Panc1 (cell line): Measurements from ENCODE around the gene ARHGDIB. TPM values are rescaled to one million over a fixed set of nuclear protein-coding genes. Genes with fewer than 3 reads are reported as not detected.

Source experiments
- ATAC-seq: fragments of 200-7000 bp; cut with Tn5 transposase; 2 replicates; pipeline ENCODE4 v1.9.1; 2020; ENCODE audit warnings: mild to moderate bottlenecking, moderate library complexity
- BruUV-seq: library from RNA; stranded (reverse); fragments of 400-500 nt; replicated peaks from 2 replicates; lab custom pipeline; 2021; lab: Mats Ljungman, UMichigan
- CTCF ChIA-PET: fragments of 300-600 bp; sonication (Branson Sonifier 250); formaldehyde crosslinking; loops from one replicate; lab custom pipeline; 2022; ENCODE audit warnings: antibody characterized with exemption; lab: Charles Lee
- POLR2A ChIA-PET: fragments of 300-600 bp; sonication (Branson Sonifier 250); formaldehyde crosslinking; loops from one replicate; lab custom pipeline; 2022; ENCODE audit warnings: antibody characterized with exemption; lab: Charles Lee
- DNase-seq: peaks from one replicate; pipeline ENCODE4 v3.0.0-alpha.2; 2010; ENCODE audit warnings: low read depth, low spot score
- H3K27ac ChIP-seq: 2 replicates; pipeline ENCODE4 v1.5.1; 2011; ENCODE audit warnings: mild to moderate bottlenecking, low read length, inconsistent platforms
- H3K27me3 ChIP-seq: fragments of 200-500 bp; sonication (Bioruptor generic); 2 replicates; pipeline ENCODE4 v1.6.0; 2014; ENCODE audit warnings: low read length, inconsistent platforms; ENCODE audit not compliant: control insufficient read depth, insufficient read depth
- H3K36me3 ChIP-seq: fragments of 200-500 bp; sonication (Bioruptor generic); 2 replicates; pipeline ENCODE4 v1.5.1; 2014; ENCODE audit warnings: inconsistent platforms, mild to moderate bottlenecking, low read length, moderate library complexity; ENCODE audit not compliant: control insufficient read depth, insufficient read depth
- H3K4me1 ChIP-seq: 2 replicates; pipeline ENCODE4 v1.5.1; 2011; ENCODE audit warnings: inconsistent platforms, mild to moderate bottlenecking, low read length, moderate library complexity; ENCODE audit not compliant: control insufficient read depth, insufficient read depth
- H3K4me3 ChIP-seq, 2 experiments: 2 replicates each; pipeline ENCODE4 v1.5.1; 2011 to 2012; ENCODE audit warnings: low read depth in 2 of 2, low read length in 2 of 2, mild to moderate bottlenecking in 2 of 2, inconsistent platforms in 1 of 2, moderate library complexity in 1 of 2
- H3K9me3 ChIP-seq: fragments of 200-500 bp; sonication (Bioruptor generic); 2 replicates; pipeline ENCODE4 v1.5.1; 2014; ENCODE audit warnings: low read depth, mild to moderate bottlenecking, inconsistent platforms, low read length, moderate library complexity; ENCODE audit not compliant: control insufficient read depth, insufficient read depth
- CTCF ChIP-seq: fragments of 450-650 bp; IDR thresholded peaks from 2 replicates; pipeline ENCODE4 v1.5.1; 2017; ENCODE audit warnings: mild to moderate bottlenecking
- POLR2AphosphoS5 ChIP-seq: IDR thresholded peaks from 2 replicates; pipeline ENCODE4 v1.6.1; 2012; ENCODE audit warnings: mild to moderate bottlenecking, low read depth, low read length, moderate library complexity
- REST ChIP-seq, 2 experiments: IDR thresholded peaks; 2 replicates each; pipeline ENCODE4 v1.6.1; 2011 to 2012; ENCODE audit warnings: low read depth in 2 of 2, control low read depth in 1 of 2, low read length in 1 of 2, mild to moderate bottlenecking in 1 of 2, moderate library complexity in 1 of 2; ENCODE audit not compliant: insufficient read depth in 1 of 2
- SIN3A ChIP-seq: IDR thresholded peaks from 2 replicates; pipeline ENCODE4 v1.6.1; 2012; ENCODE audit warnings: low read depth, mild to moderate bottlenecking, low read length, moderate library complexity, borderline replicate concordance; ENCODE audit not compliant: insufficient read depth
- TCF7L2 ChIP-seq: IDR thresholded peaks from 2 replicates; pipeline ENCODE4 v1.6.1; 2011; ENCODE audit warnings: mild to moderate bottlenecking, low read depth, low read length, inconsistent platforms
- in situ Hi-C: cut with HindIII; loops from 2 replicates; pipeline ENCODE4 v1.10.0; 2016; ENCODE audit warnings: low sequenced_read_pairs, low pct_unique_long_range_greater_than_20kb
- intact Hi-C: fragments of 100-400 bp; cut with micrococcal nuclease; formaldehyde crosslinking; loops from one replicate; pipeline ENCODE4 v1.10.0; 2022; ENCODE audit not compliant: unreplicated experiment
- total RNA-seq: library from RNA; stranded (reverse); gene quantifications from one replicate; pipeline ENCODE4 v1.2.1, GENCODE V29; 2021; ENCODE audit not compliant: unreplicated experiment

Gene ARHGDIB
- total RNA-seq, 1 experiment from 2014 or later, result 1.6 TPM

GRCh38 chr12:14979468-14979867, 18.1 kb upstream of the ARHGDIB start:
- H3K4me1 ChIP-seq, result no peaks in the 10 kb centered on the region
- no peak overlapping the region for H3K27ac ChIP-seq
- TF ChIP-seq TCF7L2 (no peak), POLR2AphosphoS5 (no peak), CTCF (no peak), REST (IDR thresholded peaks at IDR 0.05; ENCODE audit: insufficient read depth in 1 of 2, low read depth in 2 of 2, low read length in 1 of 2) (no peak), SIN3A (no peak)
- H3K27me3 ChIP-seq, result no peaks in the 10 kb centered on the region
- no peaks in the 10 kb centered on the region for H3K9me3 ChIP-seq
- intact Hi-C loops, result no loop called here
- no TSS peak for BruUV-seq
- DNase-seq (no peak), ATAC-seq (no peak)
- CTCF ChIA-PET, result no interaction called here
- in situ Hi-C loops, result no loop called here
- no peak overlapping the region for H3K4me3 ChIP-seq
- POLR2A ChIA-PET, result no interaction called here
- H3K36me3 ChIP-seq, result no peaks in the 10 kb centered on the region

- Histone ChIP-seq H3K27ac (no peak overlapping the region), H3K4me1 (no peaks in the 10 kb centered on the region), H3K27me3 (no peaks in the 10 kb centered on the region), H3K36me3 (no peaks in the 10 kb centered on the region), H3K9me3 (no peaks in the 10 kb centered on the region), H3K4me3 (no peak overlapping the region)
- no peak for ATAC-seq
- TF ChIP-seq SIN3A (no peak), TCF7L2 (no peak), POLR2AphosphoS5 (no peak), REST (IDR thresholded peaks at IDR 0.05; ENCODE audit: insufficient read depth in 1 of 2, low read depth in 2 of 2, low read length in 1 of 2) (no peak), CTCF (no peak)
- POLR2A ChIA-PET, result no interaction called here
- no TSS peak for BruUV-seq
- intact Hi-C loops (no loop called here), in situ Hi-C loops (no loop called here)
- CTCF ChIA-PET, result no interaction called here
- DNase-seq, result no peak
Measured at GRCh38 chr12:14976658-14977057, 15.3 kb upstream of the ARHGDIB start.
